Calu3 (cell line): ENCODE results near the gene DCUN1D2. TPM values are rescaled to one million over a fixed set of nuclear protein-coding genes. Genes with fewer than 3 reads are reported as not detected.

Source experiments
- BruUV-seq: library from RNA; stranded (reverse); fragments of 400-500 nt; replicated peaks from 2 replicates; lab custom pipeline; 2021; lab: Mats Ljungman, UMichigan
- CTCF ChIA-PET: fragments of 300-600 bp; sonication (Branson Sonifier 250); formaldehyde crosslinking; loops from one replicate; lab custom pipeline; 2022; ENCODE audit warnings: antibody characterized with exemption; lab: Charles Lee
- DNase-seq: peaks from one replicate; pipeline ENCODE4 v3.0.0; 2022
- H3K27ac Mint-ChIP-seq: one replicate; pipeline ENCODE4 v1.8.0; 2022; ENCODE audit warnings: mixed read lengths; ENCODE audit not compliant: unreplicated experiment
- H3K27me3 Mint-ChIP-seq: one replicate; pipeline ENCODE4 v1.8.0; 2022; ENCODE audit warnings: mixed read lengths; ENCODE audit not compliant: unreplicated experiment
- H3K36me3 Mint-ChIP-seq: one replicate; pipeline ENCODE4 v1.8.0; 2022; ENCODE audit warnings: mild to moderate bottlenecking, moderate library complexity, mixed read lengths; ENCODE audit not compliant: insufficient read depth, unreplicated experiment
- H3K4me1 Mint-ChIP-seq: one replicate; pipeline ENCODE4 v1.8.0; 2022; ENCODE audit warnings: mild to moderate bottlenecking, low read depth, mixed read lengths; ENCODE audit not compliant: unreplicated experiment
- H3K4me3 Mint-ChIP-seq: one replicate; pipeline ENCODE4 v1.8.0; 2022; ENCODE audit warnings: mild to moderate bottlenecking, low read depth, moderate library complexity, mixed read lengths; ENCODE audit not compliant: unreplicated experiment
- H3K9me3 Mint-ChIP-seq: one replicate; pipeline ENCODE4 v1.8.0; 2022; ENCODE audit warnings: low read depth, mixed read lengths; ENCODE audit not compliant: unreplicated experiment
- CTCF ChIP-seq: fragments of 200-600 bp; IDR thresholded peaks from one replicate; pipeline ENCODE4 v1.8.0; 2022; ENCODE audit warnings: antibody characterized with exemption; ENCODE audit not compliant: unreplicated experiment
- intact Hi-C: fragments of 100-400 bp; cut with micrococcal nuclease; formaldehyde crosslinking; loops from one replicate; pipeline ENCODE4 v1.10.0; 2022; ENCODE audit not compliant: unreplicated experiment
- total RNA-seq: library from RNA; stranded (reverse); gene quantifications from 2 replicates; pipeline ENCODE4 v1.2.3, GENCODE V29; 2022

DCUN1D2 gene
- total RNA-seq, 1 experiment from 2014 or later = 9.3 TPM

DNA sequence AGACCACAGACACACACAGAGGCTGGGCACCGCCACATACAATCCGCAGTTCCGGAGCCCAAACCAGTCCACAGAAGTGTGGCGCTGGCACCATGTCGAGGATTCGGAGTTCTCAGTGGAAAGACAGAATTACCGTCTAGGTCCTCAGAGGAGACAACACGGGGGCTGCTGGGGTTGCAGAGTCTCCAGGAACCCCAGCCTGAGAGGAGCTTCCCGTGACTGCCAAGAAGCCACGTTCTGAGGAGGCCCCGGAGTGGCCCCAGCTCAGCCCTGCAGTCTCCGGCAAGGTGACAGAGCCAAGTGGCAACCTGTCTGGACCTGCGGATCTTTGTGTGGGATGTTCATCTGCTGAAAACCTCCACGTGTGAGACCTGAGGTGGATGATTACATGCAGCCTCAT, 29.9 kb downstream of the DCUN1D2 start:
- CTCF ChIA-PET = no interaction called here
- no TSS peak for BruUV-seq
- Mint-ChIP-seq H3K4me1 (no peaks in the 10 kb centered on the region), H3K27ac (no peak overlapping the region), H3K27me3 (no peaks in the 10 kb centered on the region), H3K9me3 (no peaks in the 10 kb centered on the region), H3K36me3 (no peaks in the 10 kb centered on the region), H3K4me3 (no peak overlapping the region)
- TF ChIP-seq CTCF = no peak
- intact Hi-C loops = no loop called here
- no peak for DNase-seq

- no peak for DNase-seq
- H3K27me3 Mint-ChIP-seq = no peaks in the 10 kb centered on the region
- no peak for TF ChIP-seq CTCF
- no peak overlapping the region for H3K4me3 Mint-ChIP-seq
- no peak overlapping the region for H3K27ac Mint-ChIP-seq
- no peaks in the 10 kb centered on the region for H3K9me3 Mint-ChIP-seq
- no TSS peak for BruUV-seq
- CTCF ChIA-PET = no interaction called here
- no peaks in the 10 kb centered on the region for H3K4me1 Mint-ChIP-seq
- intact Hi-C loops = no loop called here
- H3K36me3 Mint-ChIP-seq = no peaks in the 10 kb centered on the region
These were observed 30.4 kb downstream of the DCUN1D2 start for GRCh38 chr13:113460064-113460555.

- no TSS peak for BruUV-seq
- intact Hi-C loops = no loop called here
- Mint-ChIP-seq H3K36me3 (no peaks in the 10 kb centered on the region), H3K27ac (no peak overlapping the region), H3K27me3 (no peaks in the 10 kb centered on the region), H3K9me3 (no peaks in the 10 kb centered on the region), H3K4me1 (no peaks in the 10 kb centered on the region), H3K4me3 (no peak overlapping the region)
- TF ChIP-seq CTCF = no peak
- no peak for DNase-seq
- CTCF ChIA-PET = interaction anchor here (0.5 kb wide), 1 partner anchor 132 kb away, joined by 3 read pairs; no protein-coding TSS in a partner anchor
These were observed 32.1 kb downstream of the DCUN1D2 start for GRCh38 chr13:113458253-113459065.

GRCh38 chr13:113457510-113457909, 33.0 kb downstream of the DCUN1D2 start:
- Mint-ChIP-seq H3K4me1 (no peaks in the 10 kb centered on the region), H3K27me3 (no peaks in the 10 kb centered on the region), H3K4me3 (no peak overlapping the region), H3K36me3 (no peaks in the 10 kb centered on the region), H3K27ac (no peak overlapping the region), H3K9me3 (no peaks in the 10 kb centered on the region)
- no TSS peak for BruUV-seq
- intact Hi-C loops = no loop called here
- no peak for DNase-seq
- CTCF ChIA-PET = no interaction called here
- TF ChIP-seq CTCF = no peak
